ENCODE data around the gene BCAS3.
"Not testable (repeated sequence)": the region's sequence is repeated elsewhere in the genome, so short reads cannot be mapped to it uniquely, and the experiment has no call there.

Gene BCAS3

GRCh38 chr17:60893475-60893874 lies 215.8 kb downstream of the BCAS3 start:
- FAIRE-seq, result no peak

DNA sequence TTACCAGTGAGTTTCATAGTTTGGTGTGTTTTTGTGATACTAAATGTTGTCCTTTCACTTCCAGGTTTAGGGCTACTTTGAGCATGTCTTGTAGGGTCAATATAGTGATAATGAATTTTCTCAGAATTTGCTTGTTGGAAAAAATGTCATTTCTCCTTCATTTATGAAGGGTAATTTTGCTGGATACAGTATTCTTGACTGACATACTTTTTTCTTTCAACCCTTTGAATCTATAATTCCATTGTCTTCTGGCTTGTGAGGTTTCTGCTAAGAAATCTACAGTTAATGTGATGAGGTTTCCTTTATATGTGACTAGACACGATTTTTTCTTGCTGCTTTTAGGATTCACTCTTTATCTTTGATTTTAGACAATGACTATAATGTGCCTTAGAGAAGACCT lies 219.3 kb downstream of the BCAS3 start:
- FAIRE-seq, result no peak

- no peak for FAIRE-seq
Observed at GRCh38 chr17:60899115-60899514, 221.5 kb downstream of the BCAS3 start.

- no peak for FAIRE-seq
Observed at GRCh38 chr17:60900688-60901087, 223.0 kb downstream of the BCAS3 start.

DNA sequence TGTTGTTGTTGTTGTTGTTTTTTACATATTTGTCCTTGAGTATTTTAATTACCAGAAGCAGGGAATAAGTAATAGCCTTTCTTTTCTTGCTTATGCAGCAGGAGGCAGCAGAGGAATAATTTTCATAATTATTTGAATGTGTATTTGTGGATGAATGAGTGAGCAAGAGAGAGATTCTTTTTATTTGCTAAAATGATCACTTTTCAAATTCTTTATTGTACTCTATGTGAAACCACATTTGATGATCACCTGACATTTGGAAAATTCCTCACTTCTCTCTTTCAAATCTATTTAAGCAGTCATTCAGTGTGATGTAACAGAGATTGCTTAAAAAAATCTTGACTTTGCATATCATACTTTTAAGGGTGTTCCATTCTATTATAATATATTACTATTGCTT lies 223.6 kb downstream of the BCAS3 start:
- FAIRE-seq, result no peak

DNA sequence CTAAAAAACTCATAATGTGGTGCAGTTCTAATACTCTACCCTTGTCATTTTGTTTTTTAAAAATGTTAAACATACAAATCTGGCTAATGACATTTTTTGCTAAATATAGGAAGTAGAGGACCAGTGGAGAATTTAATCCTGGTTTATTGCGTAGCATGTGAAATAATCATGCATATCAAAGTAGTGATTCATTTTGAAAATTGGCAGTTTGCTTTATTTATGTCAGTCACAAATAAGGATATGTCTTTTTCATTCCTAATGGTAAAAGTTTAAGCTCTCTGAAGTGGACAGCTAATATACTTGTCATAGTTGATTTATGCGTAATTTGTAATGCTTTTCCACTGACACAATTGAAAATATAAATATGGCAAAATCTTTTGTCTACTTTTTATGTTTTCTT lies 224.2 kb downstream of the BCAS3 start:
- FAIRE-seq, result no peak

GRCh38 chr17:60902399-60902798 lies 224.7 kb downstream of the BCAS3 start:
- FAIRE-seq, result no peak

GRCh38 chr17:60904582-60904981 lies 226.9 kb downstream of the BCAS3 start:
- FAIRE-seq, result no peak

DNA sequence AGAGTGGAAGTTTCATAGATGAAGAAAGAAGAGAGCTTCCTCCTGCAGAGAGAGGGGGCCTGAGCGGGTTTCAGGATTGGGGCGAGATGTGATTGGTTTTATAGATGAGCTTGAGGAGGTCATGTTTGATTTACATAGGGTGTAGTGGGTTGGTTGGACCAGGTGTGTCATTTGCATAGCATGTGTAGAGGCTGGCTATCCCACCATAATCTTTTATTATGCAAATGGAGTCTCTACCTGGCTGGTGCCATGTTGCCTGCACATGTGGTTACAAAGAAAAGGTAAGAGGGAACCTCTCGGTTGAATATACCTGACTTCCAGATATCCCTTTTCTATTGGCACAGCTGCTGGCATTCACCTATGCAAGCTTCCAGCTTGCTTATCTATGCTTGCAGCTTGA lies 228.1 kb downstream of the BCAS3 start:
- FAIRE-seq, result no peak

GRCh38 chr17:60908324-60908723 lies 230.7 kb downstream of the BCAS3 start:
- no peak for FAIRE-seq

DNA sequence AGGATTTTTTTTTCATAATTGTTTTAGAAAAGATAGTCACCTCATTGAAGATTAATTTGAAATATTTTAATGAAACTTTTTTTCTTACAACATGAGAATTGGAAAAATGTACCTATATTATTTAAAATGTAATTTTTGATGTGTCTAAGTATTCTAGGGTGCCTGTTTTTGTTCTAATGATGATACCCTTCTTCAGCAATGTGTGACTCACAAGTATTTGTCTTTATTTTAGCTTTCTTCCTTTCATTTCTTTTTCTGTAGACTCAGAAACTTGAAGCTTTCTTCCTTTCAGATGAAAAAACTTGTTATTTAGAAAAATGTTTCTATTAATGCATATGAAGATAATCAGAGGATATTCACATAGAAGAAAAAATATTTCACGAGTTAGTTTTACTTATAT lies 231.8 kb downstream of the BCAS3 start:
- peak; percentile 33 for FAIRE-seq

- no peak for FAIRE-seq
Observed at GRCh38 chr17:60910415-60910814, 232.8 kb downstream of the BCAS3 start.

- no peak for FAIRE-seq
Observed at GRCh38 chr17:60914078-60914477, 236.4 kb downstream of the BCAS3 start.

GRCh38 chr17:60916043-60916442 lies 238.4 kb downstream of the BCAS3 start:
- FAIRE-seq, result no peak

DNA sequence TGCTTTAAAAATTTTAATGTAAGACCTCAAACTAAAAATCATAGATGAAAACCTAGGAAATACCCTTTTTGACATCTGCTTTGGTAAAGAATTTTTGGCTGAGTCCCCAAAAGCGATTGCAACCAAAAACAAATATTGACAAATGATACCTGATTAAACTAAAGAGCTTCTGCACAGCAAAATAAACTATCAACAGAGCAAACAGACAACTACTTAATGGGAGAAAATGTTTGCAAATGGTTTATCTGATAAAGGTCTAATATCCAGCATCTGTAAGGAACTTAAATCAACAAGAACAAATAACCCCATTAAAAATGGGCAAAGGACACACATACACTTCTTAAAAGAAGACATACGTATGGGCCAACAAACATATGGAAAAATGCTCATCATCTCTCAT lies 242.5 kb downstream of the BCAS3 start:
- FAIRE-seq, result no peak

DNA sequence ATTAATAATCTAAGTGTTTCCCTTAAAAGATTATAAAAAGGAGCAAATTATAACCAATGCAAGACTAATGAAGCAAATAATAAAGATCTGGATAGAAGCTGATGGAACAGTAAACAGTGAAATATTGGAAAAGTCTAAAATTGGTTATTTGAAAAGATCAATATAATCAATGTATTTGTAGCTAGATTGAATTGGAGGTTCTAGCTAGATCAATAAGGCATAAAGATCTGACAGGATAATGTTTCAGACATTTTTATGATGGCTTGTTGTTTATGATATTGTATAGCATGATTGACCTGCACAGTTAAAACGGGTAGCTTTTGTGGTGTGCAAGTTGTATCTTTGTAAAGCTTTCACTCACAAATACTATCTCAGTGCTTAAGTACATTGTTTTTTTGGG lies 245.3 kb downstream of the BCAS3 start:
- no peak for FAIRE-seq

- no peak for FAIRE-seq
Observed at GRCh38 chr17:60926466-60927183, 249.0 kb downstream of the BCAS3 start.

DNA sequence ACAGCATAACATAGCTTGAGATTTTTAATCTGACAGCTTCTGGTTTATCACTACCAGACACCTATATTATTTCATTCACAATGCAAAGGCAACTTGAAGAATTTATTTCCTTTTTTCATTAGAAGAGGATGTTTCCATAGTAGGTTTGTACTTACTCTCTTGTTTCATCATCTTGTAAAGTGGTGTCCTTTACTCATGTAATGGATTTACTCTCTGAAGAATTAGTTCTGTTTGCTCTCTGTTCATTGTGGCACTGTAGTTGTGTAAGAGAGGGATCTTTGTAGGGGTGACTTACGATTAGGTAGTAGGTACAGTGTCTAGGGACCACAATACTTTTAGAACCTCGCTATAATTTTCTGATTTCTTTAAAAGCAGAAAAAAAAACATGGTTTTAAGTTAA lies 256.1 kb downstream of the BCAS3 start:
- no peak for FAIRE-seq

GRCh38 chr17:60934723-60935122 lies 257.1 kb downstream of the BCAS3 start:
- FAIRE-seq, result no peak

- not testable (repeated sequence) for FAIRE-seq
Observed at GRCh38 chr17:60935991-60936390, 258.3 kb downstream of the BCAS3 start.

GRCh38 chr17:60939318-60939717 lies 261.7 kb downstream of the BCAS3 start:
- FAIRE-seq, result no peak

GRCh38 chr17:60941028-60941427 lies 263.4 kb downstream of the BCAS3 start:
- FAIRE-seq, result no peak

DNA sequence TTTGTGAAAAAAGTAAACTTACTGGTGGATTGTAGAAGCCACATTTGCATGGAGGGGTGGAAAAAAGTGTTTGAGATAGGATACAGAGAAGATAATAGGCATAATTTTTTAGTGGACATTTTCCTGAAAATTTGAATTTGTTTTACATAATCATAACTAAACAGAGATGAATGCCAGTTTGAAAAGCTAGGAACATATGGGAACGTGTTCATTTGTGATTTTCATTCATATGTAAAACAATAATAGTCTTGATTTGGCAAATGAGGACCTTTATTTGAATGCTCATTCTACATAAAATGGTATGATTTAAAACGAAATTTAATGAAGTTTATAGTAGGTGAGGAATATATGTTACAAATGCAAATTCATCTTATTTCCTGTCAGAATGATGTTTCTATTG lies 263.9 kb downstream of the BCAS3 start:
- FAIRE-seq, result no peak

GRCh38 chr17:60944751-60945150 lies 267.1 kb downstream of the BCAS3 start:
- FAIRE-seq, result no peak

DNA sequence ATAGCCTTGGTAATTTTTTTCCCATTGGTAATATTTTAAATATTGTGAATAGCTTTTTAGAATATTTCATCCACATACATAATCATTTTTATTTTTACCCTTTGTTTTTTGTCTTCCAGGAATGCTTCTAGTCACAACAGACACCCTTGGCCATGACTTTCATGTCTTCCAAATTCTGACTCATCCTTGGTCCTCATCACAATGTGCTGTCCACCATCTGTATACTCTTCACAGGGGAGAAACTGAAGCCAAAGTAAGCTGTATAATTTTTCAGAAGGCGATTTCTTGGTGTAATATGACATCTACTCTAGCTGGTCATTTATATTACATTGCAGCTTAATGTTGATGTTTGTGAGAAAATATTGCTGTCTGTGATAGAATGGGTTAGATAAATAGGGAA lies 269.4 kb downstream of the BCAS3 start:
- FAIRE-seq, result no peak

Data from TTC549 (cell line).